ACHN (cell line): Measurements from ENCODE around the gene MSANTD2.

Experiments
- DNase-seq: peaks from one replicate; pipeline ENCODE4 v3.0.0-alpha.2; 2015
- in situ Hi-C: cut with HindIII; loops from 2 replicates; pipeline ENCODE4 v1.10.0; 2017; ENCODE audit warnings: low sequenced_read_pairs, low pct_ligation_motif_present, low pct_unique_long_range_greater_than_20kb

Gene MSANTD2

DNA sequence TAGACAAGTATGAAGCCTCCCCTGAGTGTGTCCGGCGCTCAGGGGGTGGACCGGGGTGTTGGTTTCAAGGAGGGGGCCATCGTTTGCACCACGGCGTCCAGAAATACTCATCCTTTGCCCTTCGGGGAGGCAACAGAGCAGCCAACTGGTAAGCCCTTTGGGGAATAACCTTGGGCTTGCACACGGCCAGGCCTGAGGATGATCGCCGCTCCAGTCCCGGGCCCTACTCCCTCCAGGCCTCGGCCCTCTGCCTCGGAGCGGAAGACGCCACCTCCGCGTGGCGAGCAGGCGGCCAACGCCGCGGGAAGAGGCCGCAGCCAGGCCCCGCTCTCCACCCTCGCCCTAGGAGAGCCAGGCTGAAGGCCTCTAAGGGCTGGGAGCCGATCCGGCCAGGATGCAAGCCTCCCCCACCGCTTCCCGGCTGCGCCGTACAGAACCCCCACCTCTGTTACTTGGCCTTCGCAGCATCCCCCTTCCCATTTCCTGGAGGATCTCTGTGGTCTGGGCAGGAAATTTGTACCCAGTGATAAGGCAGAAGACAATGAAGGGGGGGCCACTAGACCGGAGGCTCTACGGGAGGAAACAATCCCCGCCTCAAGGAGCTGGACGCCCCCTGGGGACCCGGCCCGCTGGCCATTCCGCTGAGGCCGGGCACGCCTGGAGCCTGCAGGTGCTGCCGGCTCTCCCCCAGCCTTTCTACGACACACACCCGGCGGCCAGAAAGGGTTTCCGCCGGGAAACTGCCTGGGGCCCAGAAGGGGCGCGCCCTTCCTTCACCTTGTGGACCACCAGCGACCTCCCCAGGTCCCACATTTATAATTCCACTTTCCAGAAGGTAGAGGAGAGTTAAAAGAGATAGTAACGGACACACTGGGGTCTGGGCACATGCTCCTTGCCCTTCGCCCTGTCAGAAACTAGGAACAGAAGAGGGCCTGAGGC, 40.7 kb downstream of the MSANTD2 start:
- no peak for DNase-seq
- in situ Hi-C loops, result no loop called here

- peak; percentile 84 for DNase-seq
- in situ Hi-C loops, result no loop called here
Observed at GRCh38 chr11:124758355-124759265, 41.6 kb downstream of the MSANTD2 start.

DNA sequence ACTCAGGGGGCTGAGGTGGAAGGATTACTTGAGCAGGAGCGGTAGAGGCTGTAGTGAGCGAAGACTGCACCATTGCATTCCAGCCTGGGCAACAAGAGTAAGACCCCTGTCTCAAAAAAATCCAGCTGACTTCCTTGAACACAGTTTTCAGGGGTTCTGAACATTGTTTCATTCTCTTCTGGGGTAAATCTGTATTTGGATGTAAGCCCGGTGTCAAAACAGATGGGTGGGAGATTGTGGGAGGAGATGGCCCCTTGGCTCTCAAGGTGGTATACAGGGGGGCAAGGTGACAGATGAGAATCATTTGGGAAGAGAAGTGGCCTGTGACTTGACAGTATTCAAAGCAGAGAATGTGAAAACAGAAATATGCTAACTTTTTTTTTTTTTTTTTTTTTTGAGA, 42.9 kb downstream of the MSANTD2 start:
- DNase-seq, result no peak
- in situ Hi-C loops, result no loop called here

- in situ Hi-C loops, result no loop called here
Observed at GRCh38 chr11:124756753-124757227, 43.4 kb downstream of the MSANTD2 start.

DNA sequence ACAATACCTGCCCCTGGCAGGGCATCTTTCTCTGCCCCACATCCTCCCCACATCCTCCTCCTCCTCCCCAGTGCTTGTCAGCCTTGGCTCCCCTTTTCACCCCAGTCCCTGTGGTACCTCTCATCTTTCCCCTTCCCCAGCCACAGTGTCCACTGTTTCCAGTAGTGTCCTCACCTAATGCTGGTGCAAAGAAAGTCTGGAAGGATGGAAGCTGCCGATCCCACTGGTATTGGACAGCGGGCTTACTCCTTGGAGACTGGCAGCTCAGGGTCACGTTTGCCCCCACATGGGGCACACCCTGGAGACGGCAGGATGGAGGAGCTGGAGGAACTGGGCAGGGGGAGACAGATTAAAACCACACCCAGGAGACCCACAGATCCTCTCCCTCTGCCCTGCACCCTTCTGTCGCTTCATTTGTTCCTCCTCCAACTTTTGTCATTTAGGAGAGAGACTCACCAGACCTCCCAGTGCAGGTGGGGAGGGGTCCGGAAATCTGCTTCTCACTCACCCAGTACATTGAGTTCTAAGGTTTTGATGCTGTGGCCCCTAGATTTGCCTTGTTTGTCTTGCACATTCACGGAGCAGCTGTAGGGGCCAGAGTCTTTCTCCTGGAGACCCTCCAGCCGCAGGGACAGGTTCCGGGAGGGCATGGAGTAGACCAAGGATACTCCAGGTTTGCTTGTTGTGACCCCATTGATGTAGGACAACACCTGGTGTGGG, 44.0 kb downstream of the MSANTD2 start:
- DNase-seq, result no peak
- in situ Hi-C loops, result no loop called here

More at GRCh38 chr11:124756753-124757227, 43.4 kb downstream of the MSANTD2 start:
- DNase-seq, result no peak

DNA sequence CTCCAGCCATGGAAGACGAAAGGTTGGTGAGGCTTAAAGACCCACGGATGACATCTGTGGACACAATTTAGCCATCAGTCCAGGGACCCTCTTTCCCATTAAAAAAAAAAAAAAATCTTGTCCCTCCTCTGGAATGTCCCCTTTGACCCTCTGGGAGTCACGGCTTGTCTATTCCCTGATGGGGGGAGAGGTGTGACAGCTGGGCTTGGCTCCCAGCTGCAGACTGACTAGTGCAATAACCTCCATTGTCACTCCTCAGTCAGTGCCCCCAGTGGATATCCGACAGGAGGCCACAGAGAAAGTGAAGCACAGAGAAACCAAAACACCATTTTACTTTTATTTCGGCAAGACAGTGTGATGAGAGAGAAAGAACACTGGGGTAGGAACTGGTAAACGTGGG, 45.5 kb downstream of the MSANTD2 start:
- DNase-seq, result no peak
- in situ Hi-C loops, result no loop called here

DNA sequence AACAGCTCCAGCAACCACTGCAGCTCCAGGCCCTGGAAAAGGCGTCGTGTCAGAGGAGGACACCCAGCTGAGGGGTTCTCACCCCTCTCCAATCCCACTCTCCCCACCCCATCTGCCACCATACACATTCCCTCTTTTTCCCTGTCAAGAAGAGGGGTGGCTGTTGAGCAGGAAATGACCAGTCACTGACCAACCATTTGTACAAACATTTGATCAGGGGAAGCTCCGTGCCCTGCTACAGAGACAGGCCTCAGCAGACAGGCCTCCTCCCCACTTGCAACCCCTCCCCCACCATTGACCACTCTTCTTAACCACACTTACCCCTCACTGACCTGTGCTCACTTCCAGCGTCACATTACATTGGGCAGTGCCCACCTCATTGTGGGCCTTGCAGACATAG, 45.9 kb downstream of the MSANTD2 start:
- DNase-seq, result no peak
- in situ Hi-C loops, result no loop called here

- DNase-seq, result no peak
- in situ Hi-C loops, result no loop called here
Observed at GRCh38 chr11:124753624-124754023, 46.6 kb downstream of the MSANTD2 start.

DNA sequence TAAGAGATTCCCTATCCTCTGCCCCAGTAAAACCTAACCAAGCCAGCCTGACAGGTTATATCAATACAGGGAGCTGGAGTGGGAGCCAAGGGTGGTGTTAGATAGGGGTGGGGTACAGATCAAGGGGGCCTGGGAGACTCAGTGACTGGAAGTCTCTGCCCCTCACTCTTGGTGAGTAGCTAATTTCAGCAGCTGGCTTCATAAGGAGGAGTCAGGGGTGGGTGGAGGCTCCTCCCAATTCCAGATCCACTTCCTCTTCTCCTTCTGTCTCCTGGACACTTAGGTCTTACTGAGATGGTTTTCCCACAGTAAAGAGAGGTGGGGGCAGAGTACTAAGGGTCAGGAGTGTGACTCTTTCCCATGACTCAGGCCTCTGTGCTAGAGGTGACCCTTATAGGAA, 47.0 kb downstream of the MSANTD2 start:
- no peak for DNase-seq
- in situ Hi-C loops, result no loop called here

GRCh38 chr11:124752471-124753102, 47.6 kb downstream of the MSANTD2 start:
- DNase-seq, result no peak
- in situ Hi-C loops, result no loop called here

DNA sequence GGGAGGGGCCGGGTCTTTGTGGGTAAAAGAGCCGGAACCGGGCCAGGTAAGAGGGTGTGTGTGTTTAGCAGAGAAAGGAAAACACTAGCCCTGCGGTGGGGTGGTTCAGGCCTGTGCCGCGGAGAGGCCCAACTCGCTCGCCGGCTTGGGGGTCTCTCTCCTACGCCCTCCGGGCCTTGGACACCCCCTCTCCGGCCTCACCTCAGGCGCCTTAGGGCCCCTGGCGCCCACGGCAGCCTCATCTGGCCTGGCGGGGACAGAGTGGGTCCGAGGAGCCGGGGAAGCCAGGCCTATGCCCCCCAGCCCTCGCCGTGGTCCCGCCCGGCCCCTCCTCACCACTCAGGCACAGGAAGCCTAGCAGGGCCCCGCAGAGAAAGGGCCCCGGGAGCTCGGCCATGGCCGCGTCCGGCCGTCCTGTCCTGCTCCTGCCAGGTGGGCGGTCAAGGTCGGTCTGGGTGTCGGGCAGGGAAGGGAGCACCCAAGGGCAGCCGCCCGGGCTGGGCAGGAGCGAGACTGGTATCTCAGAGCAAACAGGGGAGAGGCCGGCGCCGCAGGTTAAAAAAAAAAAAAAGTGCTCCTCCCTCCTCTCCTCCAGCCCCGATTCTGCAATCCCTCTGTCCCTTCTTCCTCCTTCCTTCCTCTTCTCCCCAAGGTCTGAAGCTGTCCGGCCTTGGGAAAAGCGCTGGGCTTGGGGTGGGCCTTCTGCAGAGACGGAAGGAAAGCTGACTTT, 48.3 kb downstream of the MSANTD2 start, which contains the start of gene VSIG2:
Gene VSIG2, minus strand, starts transcription at position 515 of the 730 bp plus-strand sequence. Its CDS starts 118 bp downstream, at position 397.
- DNase-seq, result no peak
- in situ Hi-C loops, result no loop called here

- DNase-seq, result no peak
- in situ Hi-C loops, result no loop called here
Observed at GRCh38 chr11:124751391-124751740, 48.8 kb downstream of the MSANTD2 start.

GRCh38 chr11:124749912-124750311, 50.3 kb downstream of the MSANTD2 start:
- in situ Hi-C loops, result no loop called here

GRCh38 chr11:124748481-124749343, 51.5 kb downstream of the MSANTD2 start:
- peak; percentile 21 for DNase-seq
- in situ Hi-C loops, result no loop called here

More at GRCh38 chr11:124749912-124750311, 50.3 kb downstream of the MSANTD2 start:
- DNase-seq, result no peak

DNA sequence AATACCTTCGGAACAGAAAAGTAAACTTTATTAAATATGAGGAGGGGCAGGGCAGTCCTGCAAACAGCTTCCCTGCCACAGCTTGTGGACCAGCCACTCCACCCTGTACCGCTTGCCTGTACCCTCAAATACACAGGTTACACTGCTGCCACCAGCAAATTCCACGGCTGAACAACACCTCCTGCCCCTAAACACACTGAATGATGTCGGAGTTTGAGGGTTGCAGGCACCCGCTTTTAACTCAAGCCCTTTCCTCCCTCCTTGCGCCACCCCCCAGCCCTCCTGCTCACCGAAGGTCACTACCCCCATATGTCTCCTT, 52.1 kb downstream of the MSANTD2 start:
- in situ Hi-C loops, result no loop called here
- DNase-seq, result no peak

GRCh38 chr11:124747406-124748099, 52.7 kb downstream of the MSANTD2 start:
- in situ Hi-C loops, result no loop called here
- DNase-seq, result no peak
